Body of pancreas (tissue), 4 donors: Measurements from ENCODE around the gene PITX3.

Source experiments
- POLR2A ChIP-seq, 3 donors: fragments of 450-650 bp; IDR thresholded peaks; one replicate each; pipeline ENCODE4 v1.6.1; 2016; ENCODE audit warnings: antibody characterized with exemption in 3 of 3, mild to moderate bottlenecking in 2 of 3
- TF ChIP-seq, protein P1 (sequence below), 7 experiments: fragments of 450-650 bp in 4 of 7; fragments of 200-600 bp in 3 of 7; sonication (generic) in 3 of 7; IDR thresholded peaks; one replicate each; pipeline ENCODE4 v1.5.1; 2016 to 2019; ENCODE audit warnings: antibody characterized with exemption in 7 of 7

DNA sequence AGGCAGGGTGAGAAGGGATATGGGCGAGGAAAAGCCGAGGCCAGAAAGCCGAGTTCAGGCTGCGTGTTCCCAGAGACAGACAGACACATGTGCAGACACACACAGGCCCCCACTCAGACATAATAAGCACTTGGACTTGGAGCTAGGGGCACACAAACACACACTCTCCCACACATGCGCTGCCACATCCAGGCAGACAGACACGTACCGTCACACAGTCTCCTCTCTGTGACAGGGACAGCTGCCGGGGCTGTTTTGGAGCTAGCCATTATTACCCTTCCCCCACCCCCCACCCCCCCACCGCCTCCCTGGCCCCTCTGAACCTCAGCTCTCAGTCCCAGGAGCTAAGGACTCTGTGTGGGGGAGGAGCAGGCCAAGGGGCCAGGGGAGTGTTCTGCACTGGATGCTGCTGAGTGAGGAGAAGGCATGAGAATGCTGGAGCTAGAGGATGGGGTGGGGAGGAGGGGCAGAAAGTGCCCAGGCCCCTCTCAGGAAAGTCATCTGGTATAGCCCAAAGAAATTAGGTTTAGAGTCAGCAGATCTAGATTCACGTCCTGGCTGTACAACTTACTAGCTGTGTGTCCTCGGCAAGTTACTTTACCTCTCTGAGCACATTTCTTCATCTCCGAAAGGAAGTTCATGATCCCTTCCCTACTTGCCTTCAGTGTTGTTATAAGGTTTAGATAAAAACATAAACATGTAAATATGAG is 6.3 kb downstream of the PITX3 start:
- no peak for TF ChIP-seq POLR2A (IDR thresholded peaks at IDR 0.05)
- TF ChIP-seq, protein P1, sequence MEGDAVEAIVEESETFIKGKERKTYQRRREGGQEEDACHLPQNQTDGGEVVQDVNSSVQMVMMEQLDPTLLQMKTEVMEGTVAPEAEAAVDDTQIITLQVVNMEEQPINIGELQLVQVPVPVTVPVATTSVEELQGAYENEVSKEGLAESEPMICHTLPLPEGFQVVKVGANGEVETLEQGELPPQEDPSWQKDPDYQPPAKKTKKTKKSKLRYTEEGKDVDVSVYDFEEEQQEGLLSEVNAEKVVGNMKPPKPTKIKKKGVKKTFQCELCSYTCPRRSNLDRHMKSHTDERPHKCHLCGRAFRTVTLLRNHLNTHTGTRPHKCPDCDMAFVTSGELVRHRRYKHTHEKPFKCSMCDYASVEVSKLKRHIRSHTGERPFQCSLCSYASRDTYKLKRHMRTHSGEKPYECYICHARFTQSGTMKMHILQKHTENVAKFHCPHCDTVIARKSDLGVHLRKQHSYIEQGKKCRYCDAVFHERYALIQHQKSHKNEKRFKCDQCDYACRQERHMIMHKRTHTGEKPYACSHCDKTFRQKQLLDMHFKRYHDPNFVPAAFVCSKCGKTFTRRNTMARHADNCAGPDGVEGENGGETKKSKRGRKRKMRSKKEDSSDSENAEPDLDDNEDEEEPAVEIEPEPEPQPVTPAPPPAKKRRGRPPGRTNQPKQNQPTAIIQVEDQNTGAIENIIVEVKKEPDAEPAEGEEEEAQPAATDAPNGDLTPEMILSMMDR (IDR thresholded peaks at IDR 0.05), result no peak
